ENCODE results near the gene NOA1. TPM values are rescaled to one million over a fixed set of nuclear protein-coding genes. Genes with fewer than 3 reads are reported as not detected.

The NOA1 gene
- total and polyA plus RNA-seq, 2 of the 8 experiments (the other 6 are each of a cell fraction or from before 2014, with no cell fraction given) = 24.3 to 28.1 TPM

DNA sequence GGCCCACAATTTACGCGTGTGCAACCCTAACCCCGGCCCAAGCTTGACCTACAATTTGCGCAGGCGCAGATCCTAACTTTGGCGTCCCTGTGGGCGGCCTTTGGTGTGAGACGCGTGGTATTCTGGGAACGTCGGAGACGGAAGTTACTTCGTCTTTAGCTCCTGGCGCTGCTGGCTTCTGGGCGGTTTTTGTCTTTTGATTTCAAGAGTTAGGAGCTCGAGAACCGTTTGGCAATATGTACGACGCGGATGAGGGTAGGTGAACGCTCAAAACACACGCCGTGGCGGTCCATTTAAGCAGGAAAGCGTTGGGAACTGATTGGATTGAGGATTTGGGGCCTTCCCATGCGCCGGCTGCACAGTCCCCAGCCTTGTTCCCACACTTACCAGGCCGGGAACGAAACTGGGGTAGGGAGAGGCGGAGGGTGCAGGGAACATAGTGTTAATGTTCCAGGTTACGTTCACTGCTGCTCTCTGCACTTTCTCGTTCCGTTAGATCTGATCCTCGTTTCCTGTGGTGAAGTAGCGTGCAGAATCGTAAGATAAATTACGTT, 1.4 kb upstream of the NOA1 start, which contains the start of gene POLR2B (continued):
- TF ChIP-seq, protein P1, sequence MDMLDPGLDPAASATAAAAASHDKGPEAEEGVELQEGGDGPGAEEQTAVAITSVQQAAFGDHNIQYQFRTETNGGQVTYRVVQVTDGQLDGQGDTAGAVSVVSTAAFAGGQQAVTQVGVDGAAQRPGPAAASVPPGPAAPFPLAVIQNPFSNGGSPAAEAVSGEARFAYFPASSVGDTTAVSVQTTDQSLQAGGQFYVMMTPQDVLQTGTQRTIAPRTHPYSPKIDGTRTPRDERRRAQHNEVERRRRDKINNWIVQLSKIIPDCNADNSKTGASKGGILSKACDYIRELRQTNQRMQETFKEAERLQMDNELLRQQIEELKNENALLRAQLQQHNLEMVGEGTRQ (IDR thresholded peaks at IDR 0.05; ENCODE audit: low read length) = no peak
- TF ChIP-seq CREB1 (IDR thresholded peaks at IDR 0.05) (peak; percentile 89), HDAC2 (IDR thresholded peaks at IDR 0.05; ENCODE audit: borderline replicate concordance in 1 of 2, low read depth in 2 of 2, low read length in 2 of 2) (peak in 1 of 2 experiments; percentile 72; a peak in 1 of 4 replicates), RBBP5 (IDR thresholded peaks at IDR 0.05; ENCODE audit: borderline replicate concordance, low read depth, low read length) (0 out of 2 replicates have a peak, but pooled peaks have one; percentile 43), NRF1 (IDR thresholded peaks at IDR 0.05; ENCODE audit: low read depth, low read length) (peak; percentile 28; the same call in 1 of the 2 replicates), BRCA1 (IDR thresholded peaks at IDR 0.05; ENCODE audit: low read depth, low read length) (0 out of 2 replicates have a peak, but pooled peaks have one; percentile 7), SIN3A (conservative IDR thresholded peaks at IDR 0.05 in 1 of 2, IDR thresholded peaks at IDR 0.05 in 1 of 2; ENCODE audit: low read depth in 1 of 2, low read length in 2 of 2) (0 out of 4 replicates have a peak, but pooled peaks of 1 of the 2 experiments have one; percentile 81), POU5F1 (IDR thresholded peaks at IDR 0.05; ENCODE audit: low read depth, low read length) (no peak), CHD2 (IDR thresholded peaks at IDR 0.05; ENCODE audit: low read length) (no peak), EP300 (IDR thresholded peaks at IDR 0.05; ENCODE audit: borderline replicate concordance in 1 of 2, low read depth in 2 of 2, low read length in 2 of 2) (no peak)
- TF ChIP-seq, protein P2, sequence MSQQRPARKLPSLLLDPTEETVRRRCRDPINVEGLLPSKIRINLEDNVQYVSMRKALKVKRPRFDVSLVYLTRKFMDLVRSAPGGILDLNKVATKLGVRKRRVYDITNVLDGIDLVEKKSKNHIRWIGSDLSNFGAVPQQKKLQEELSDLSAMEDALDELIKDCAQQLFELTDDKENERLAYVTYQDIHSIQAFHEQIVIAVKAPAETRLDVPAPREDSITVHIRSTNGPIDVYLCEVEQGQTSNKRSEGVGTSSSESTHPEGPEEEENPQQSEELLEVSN (IDR thresholded peaks at IDR 0.05) = peak; percentile 63

Data from H1 (cell line).